ENCODE measurements around the gene MAML2.
"Not testable (repeated sequence)": the region's sequence is repeated elsewhere in the genome, so short reads cannot be mapped to it uniquely, and the experiment has no call there.

The MAML2 gene

DNA sequence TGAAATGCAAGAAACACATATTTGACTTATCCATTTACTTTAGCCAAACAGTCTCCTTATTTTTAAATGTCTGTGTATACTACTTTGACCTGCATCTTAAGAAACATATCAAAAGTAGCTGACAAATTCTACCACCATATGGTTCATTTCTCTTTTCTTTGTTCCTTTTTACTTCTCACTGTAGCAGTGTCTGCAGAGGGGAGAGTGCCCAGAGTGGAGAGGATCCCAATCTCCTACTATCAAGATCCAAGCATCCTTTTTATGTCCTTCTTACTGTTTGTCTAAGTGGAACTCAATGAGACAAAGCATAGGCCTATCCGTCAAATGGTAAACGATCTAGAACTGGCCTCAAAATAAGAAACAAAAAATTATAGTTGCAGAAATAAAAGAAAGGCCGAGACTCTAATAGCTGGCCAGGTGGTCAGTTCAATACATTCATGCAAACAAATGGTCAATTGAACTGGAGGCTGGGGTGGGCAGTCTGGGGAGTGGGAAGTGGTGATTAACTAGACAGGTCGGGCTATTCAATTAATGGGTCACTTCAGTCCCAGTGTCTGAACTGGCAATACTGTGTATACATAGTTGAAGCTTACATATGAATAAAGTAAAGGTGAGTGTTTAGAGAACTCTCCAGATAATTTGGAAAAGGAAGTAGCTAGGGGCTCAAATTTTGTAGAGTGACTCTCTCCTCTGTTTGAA is 149.1 kb downstream of the MAML2 start:
- in situ Hi-C loops (cut with MboI; ENCODE audit: low sequenced_read_pairs): no loop called here

DNA sequence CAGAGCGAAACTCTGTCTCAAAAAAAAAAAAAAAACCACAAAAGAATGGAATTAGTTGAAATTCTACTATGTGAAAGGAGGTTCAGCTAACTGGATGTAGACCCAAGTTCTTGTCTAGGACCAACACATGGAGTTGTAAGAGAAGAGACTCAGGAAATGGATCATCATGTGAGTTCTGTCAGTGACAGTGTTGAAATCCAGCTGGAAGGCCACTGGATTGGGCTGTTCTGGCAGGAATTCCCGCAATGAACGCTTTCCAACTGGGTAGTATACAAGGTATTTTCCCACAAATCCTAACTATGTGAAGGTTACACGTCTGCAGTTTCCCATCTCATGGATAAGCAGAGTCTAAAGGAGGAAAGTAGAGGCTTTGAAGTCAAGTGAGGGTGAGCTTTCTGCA is 151.2 kb downstream of the MAML2 start:
- in situ Hi-C loops (cut with MboI; ENCODE audit: low sequenced_read_pairs): no loop called here

DNA sequence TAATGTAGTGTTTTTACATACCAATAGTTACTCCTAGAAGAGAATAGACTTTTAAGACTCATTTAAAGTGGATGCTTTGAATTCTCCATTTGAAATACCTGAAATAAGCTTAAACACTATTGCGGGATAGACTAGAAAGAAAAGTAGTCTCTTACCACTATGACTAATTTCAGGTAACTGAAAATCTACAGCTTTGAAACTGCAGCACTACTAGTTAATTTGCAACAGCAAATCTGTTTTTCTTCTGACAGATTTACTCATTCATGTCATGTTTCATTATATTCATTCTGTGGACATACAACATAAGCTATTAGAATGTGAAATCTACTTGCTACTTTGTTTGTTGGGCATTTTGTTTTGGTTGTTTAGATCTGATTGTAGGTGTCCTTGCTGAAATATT is 153.6 kb downstream of the MAML2 start:
- in situ Hi-C loops (cut with MboI; ENCODE audit: low sequenced_read_pairs): no loop called here

DNA sequence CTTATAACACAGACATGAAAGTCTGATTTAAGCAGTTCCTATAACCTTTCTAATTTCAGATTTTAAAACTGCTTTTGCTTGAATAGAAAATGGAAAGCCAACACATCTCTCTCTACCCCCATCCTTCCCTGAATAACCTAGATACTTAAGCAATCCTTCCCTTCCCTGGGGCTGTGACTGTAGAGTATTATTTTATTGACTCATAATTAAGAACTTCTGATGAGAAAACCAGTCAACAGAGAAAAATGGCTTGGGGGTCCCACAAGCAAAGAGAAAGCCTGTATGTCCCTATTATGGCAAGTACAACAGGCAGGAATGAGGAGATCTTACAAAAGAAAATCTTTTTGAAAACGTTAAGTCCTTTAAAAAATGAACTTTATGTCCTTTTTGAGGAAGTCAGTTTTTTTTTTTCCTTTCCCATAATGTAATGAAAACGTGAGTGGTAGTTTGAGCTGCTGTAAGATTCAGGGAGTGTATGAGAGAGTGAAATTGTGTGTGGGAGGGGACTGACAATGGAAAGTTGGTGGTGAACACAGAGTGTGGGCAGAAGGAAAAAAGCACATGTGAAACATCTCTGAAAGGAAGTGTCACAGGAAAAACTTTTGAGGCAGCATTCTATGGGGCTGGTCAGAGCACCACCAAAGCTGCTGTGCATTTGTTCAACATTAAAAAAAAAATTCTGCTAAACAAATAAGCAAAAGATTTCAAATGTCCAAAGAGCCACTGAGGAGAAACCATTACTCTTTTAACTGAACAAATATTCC is 154.6 kb downstream of the MAML2 start:
- in situ Hi-C loops (cut with MboI; ENCODE audit: low sequenced_read_pairs): no loop called here

GRCh38 chr11:96187822-96188221 is 155.2 kb downstream of the MAML2 start:
- in situ Hi-C loops (cut with MboI; ENCODE audit: low sequenced_read_pairs): no loop called here

DNA sequence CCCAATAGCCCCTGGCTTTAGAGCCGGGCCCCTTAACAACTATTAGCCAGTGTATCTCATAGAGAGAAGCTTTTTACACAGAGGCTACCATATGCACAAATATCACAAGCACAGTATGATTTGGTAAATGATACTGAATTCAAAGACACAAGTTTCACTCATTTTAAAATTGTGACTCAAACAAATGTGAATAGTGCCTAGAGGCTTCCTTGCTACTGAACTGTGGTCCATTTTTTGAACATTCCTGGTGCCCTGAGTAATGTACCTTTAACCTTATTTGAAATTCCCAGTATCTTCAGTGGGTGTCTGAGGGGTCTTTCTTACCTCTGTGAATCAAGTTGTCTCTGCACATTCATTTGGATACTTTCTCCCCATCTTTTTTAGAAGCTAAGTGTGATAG is 156.2 kb downstream of the MAML2 start:
- in situ Hi-C loops (cut with MboI; ENCODE audit: low sequenced_read_pairs): no loop called here

DNA sequence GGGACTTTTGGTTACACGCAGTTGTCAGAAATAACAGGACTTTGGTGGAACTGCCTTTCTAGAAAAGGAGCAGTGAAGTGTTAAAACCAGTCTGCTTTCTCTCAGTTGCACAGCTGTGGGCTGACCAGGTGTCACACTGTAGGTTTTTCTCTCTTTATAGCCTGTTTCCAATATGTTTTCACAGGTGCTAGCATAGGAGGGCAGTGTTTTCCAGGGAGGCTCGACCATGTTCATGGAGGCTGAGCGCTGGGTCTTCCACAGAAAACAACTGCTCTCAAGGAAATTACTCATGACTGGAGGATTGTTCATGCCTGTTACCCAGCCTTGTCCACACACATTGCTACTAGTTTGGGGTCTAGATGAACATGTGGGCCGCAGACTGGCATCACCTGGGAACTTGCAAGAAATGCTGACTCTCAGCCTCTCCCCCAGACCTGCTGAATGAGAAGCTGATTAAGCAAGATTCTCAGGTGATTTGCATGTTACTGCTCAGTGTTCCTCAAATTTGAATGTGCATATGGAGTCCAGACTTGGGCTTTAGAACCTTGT is 157.7 kb downstream of the MAML2 start:
- in situ Hi-C loops (cut with MboI; ENCODE audit: low sequenced_read_pairs): no loop called here

DNA sequence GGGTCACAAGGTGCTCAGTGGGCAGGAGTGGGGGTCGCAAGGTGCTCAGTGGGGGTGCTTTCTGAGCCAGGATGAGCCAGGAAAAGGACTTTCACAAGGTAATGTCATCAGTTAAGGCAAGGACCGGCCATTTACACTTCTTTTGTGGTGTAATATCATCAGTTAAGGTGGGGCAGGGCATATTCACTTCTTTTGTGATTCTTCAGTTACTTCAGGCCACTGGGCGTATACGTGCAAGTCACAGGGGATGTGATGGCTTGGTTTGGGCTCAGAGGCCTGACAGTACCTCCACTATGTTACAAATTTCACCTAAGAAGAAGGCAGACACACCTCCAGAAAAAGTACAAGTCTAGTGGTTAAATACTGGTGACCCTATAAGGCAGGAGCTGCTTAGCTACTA is 162.1 kb downstream of the MAML2 start:
- in situ Hi-C loops (cut with MboI; ENCODE audit: low sequenced_read_pairs): not testable (repeated sequence)

- in situ Hi-C loops (cut with MboI; ENCODE audit: low sequenced_read_pairs): no loop called here
Measured at GRCh38 chr11:96180341-96180740, 162.7 kb downstream of the MAML2 start.

DNA sequence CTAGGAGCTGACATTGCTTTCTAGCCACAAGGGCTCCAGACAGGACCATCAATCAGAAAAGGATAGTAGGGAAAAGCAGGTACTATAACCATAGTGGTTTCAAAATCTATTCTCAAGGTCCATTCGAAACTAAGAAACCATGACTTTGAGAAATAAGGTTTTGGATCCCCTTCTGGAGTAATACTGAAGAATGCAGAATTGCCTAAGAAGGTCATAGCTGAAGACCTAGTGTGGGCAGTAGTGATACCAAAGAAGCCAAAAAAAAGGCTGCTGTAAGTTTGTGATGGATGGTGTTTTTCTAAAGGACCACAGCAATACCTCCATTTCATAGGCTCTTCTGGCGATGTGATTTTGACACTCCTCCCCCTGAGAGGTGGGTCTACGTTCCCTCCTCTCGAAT is 163.1 kb downstream of the MAML2 start:
- in situ Hi-C loops (cut with MboI; ENCODE audit: low sequenced_read_pairs): no loop called here

GRCh38 chr11:96178887-96179279 is 164.1 kb downstream of the MAML2 start:
- in situ Hi-C loops (cut with MboI; ENCODE audit: low sequenced_read_pairs): no loop called here

DNA sequence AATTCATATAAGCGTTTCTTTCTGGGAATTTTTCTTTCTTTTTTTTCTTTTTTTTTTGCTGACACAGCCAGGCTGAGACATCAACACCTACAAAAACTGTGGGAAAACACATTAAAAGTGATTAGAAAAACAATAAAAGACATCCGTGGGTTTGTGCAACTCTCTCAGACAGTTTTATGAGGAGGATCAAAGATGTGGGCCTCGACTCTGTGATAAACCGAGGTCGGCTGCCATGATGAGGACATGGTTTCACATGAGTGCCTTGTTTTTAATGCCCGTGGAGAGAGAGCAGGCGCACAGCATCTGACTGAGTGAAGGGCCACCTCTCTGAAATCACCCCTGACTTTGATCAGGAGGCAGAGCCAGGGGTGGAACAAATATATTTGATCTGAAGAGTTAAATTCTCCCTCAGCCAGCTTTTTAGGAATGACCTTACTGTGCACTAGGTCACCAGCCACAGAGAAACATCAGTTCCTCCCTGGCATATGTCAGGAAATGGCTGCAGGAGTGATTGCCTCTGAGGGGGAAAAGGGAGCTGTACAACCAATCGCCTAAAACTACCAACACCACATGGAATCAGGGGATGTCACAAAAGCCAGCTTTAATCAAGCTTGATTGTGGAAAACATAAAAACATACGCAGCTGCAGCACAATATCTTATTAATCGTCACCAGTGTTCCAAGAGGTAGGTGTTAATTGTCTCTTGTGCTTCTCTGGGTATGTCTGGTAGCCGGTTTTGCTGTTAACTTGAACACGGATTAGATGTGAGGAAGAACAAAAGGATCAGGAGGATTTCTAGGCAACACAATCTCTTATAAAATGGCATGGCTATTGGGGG is 164.7 kb downstream of the MAML2 start:
- in situ Hi-C loops (cut with MboI; ENCODE audit: low sequenced_read_pairs): no loop called here

GRCh38 chr11:96177146-96177545 is 165.8 kb downstream of the MAML2 start:
- in situ Hi-C loops (cut with MboI; ENCODE audit: low sequenced_read_pairs): no loop called here

DNA sequence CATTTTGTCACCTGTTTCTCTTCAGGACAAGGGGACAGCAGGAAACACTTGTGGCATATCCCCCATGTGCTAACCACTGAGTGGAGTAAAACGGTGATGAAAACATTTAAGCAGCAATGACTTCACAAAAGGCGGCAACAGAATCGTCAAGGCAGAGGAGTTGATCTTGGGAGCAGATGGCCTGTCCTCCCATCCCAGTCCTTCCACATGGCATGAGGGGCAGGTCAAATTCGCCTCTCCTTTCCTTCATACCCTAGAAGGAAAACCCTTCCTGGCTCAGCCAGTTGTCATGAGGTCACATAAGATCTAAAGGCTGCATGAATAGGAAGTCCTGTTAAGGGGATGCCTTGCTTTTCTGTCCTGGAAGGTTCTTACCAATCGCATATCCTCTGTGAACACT is 169.1 kb downstream of the MAML2 start:
- in situ Hi-C loops (cut with MboI; ENCODE audit: low sequenced_read_pairs): no loop called here

DNA sequence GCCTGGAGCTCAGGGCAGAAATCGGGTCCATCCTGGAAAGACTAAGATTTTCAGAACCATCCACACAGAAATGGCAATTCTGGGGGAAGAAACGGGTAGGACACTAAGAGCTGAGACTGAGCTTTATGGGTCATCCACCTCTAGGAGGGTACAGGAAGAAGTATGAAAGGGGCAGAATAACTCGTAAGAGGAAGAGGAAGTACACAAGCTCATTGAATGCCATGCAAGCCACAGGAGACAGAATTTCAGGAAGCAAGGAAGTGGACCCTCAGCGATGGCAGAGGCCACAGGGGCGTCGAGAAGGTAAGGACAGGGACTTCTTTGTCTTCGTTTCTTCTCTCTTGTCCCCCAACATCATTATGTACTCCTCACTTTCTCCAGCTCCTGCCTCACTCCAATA is 169.6 kb downstream of the MAML2 start:
- in situ Hi-C loops (cut with MboI; ENCODE audit: low sequenced_read_pairs): no loop called here

GRCh38 chr11:96172604-96173003 is 170.4 kb downstream of the MAML2 start:
- in situ Hi-C loops (cut with MboI; ENCODE audit: low sequenced_read_pairs): no loop called here

GRCh38 chr11:96169250-96169649 is 173.7 kb downstream of the MAML2 start:
- in situ Hi-C loops (cut with MboI; ENCODE audit: low sequenced_read_pairs): no loop called here

DNA sequence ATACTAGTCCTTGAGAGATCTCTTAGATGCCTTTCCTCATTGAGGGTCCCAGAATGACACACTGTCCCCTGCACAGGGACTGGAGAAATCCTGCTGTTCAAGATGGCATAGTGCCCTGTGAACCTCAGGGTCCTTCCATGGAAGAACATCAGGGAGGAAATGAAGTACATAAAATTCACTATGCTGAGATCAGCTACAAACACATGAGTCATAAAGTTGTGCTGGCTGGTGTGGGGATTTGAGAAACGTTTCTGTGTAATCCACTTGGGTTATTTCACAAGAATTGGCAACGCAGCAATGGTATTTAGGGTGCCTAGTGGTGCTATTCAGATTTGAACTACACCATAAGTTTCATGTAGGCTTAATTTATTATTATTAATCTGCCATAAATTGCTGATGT is 174.4 kb downstream of the MAML2 start:
- in situ Hi-C loops (cut with MboI; ENCODE audit: low sequenced_read_pairs): no loop called here

GRCh38 chr11:96167787-96168186 is 175.2 kb downstream of the MAML2 start:
- in situ Hi-C loops (cut with MboI; ENCODE audit: low sequenced_read_pairs): no loop called here

GRCh38 chr11:96167203-96167758 is 175.7 kb downstream of the MAML2 start:
- in situ Hi-C loops (cut with MboI; ENCODE audit: low sequenced_read_pairs): no loop called here

All from HL-60/S4 treated with phorbol 12-myristate 13-acetate at 8.2 ng/mL for 4 days and 3 days (cell line).